Transverse colon (tissue), 4 donors: ENCODE data around the gene WDR48. TPM values are rescaled to one million over a fixed set of nuclear protein-coding genes. Genes with fewer than 3 reads are reported as not detected.

Source experiments
- DNase-seq: peaks from one replicate; pipeline ENCODE4 v3.0.0-alpha.2; 2019
- H3K27ac ChIP-seq, 4 donors: fragments of 200-600 bp; sonication (generic); 2 replicates each; pipeline ENCODE4 v1.5.1; 2016 to 2018; ENCODE audit warnings: inconsistent platforms in 4 of 4
- H3K27me3 ChIP-seq: fragments of 200-600 bp; sonication (generic); 2 replicates; pipeline ENCODE4 v1.5.1; 2017; ENCODE audit warnings: inconsistent platforms
- H3K36me3 ChIP-seq, 4 donors: fragments of 200-600 bp; sonication (generic); 2 replicates each; pipeline ENCODE4 v1.5.1; 2017 to 2019; ENCODE audit warnings: inconsistent platforms in 4 of 4
- H3K4me1 ChIP-seq, 4 donors: fragments of 200-600 bp; sonication (generic); 2 replicates each; pipeline ENCODE4 v1.5.1; 2017 to 2020; ENCODE audit warnings: inconsistent platforms in 4 of 4
- H3K4me3 ChIP-seq, 4 donors: fragments of 200-600 bp; sonication (generic); 1 replicate in 1 of 4; 2 replicates in 3 of 4; pipeline versions ENCODE4 v1.5.1 to v1.6.1; 2017 to 2019; ENCODE audit warnings: inconsistent platforms in 4 of 4
- H3K9me3 ChIP-seq, 2 donors: fragments of 200-600 bp; sonication (generic); 2 replicates each; pipeline ENCODE4 v1.5.1; 2017 to 2019; ENCODE audit warnings: inconsistent platforms in 2 of 2
- CTCF ChIP-seq, 5 experiments: fragments of 200-600 bp in 3 of 5; fragments of 450-650 bp in 2 of 5; sonication (generic) in 3 of 5; IDR thresholded peaks; 1 replicate in 2 of 5; 2 replicates in 3 of 5; pipeline ENCODE4 v1.5.1; 2016 to 2017; ENCODE audit warnings: antibody characterized with exemption in 5 of 5, inconsistent platforms in 3 of 5, mild to moderate bottlenecking in 2 of 5, moderate library complexity in 1 of 5
- EP300 ChIP-seq: sonication (generic); formaldehyde crosslinking; IDR thresholded peaks from one replicate; pipeline ENCODE4 v1.6.1; 2017; ENCODE audit warnings: antibody characterized with exemption, low read depth
- POLR2A ChIP-seq: fragments of 450-650 bp; IDR thresholded peaks from one replicate; pipeline ENCODE4 v1.6.1; 2016; ENCODE audit warnings: antibody characterized with exemption, mild to moderate bottlenecking, moderate library complexity
- POLR2AphosphoS5 ChIP-seq, 3 donors: sonication (generic); formaldehyde crosslinking; IDR thresholded peaks; one replicate each; pipeline ENCODE4 v1.6.1; 2016; ENCODE audit warnings: antibody characterized with exemption in 3 of 3
- WGBS, 2 donors: methylation state at CpG; one replicate each; pipeline ENCODE4 v1.1.5; 2018; ENCODE audit warnings: low coverage in 1 of 2; 5-methylcytosine and 5-hydroxymethylcytosine counted together
- in situ Hi-C, 4 donors: fragments of 200-750 bp; cut with MboI; loops; one replicate each; pipeline versions ENCODE4 v1.15.0 to v1.15.1; 2017; ENCODE audit warnings: low sequenced_read_pairs in 3 of 4, low pct_ligation_motif_present in 1 of 4, low pct_unique_long_range_greater_than_20kb in 1 of 4
- intact Hi-C: fragments of 100-400 bp; cut with DNase I; formaldehyde crosslinking; loops from one replicate; pipeline ENCODE4 v1.15.1; 2023; ENCODE audit warnings: low total_unique reads
- total RNA-seq, 4 donors: library from RNA; depleted of rRNA; stranded (reverse); fragments of >200 nt; gene quantifications; one replicate each; pipeline ENCODE4 v1.1.0, GENCODE V29; 2016

Gene WDR48
- total RNA-seq, 4 donors from 2014 or later, result 31.0 to 47.6 (median 36.2) TPM

GRCh38 chr3:39115870-39116269 is 64.1 kb downstream of the WDR48 start:
- H3K36me3 ChIP-seq, result no peaks in the 10 kb centered on the region
- in situ Hi-C loops, result no loop called here

GRCh38 chr3:39118079-39118478 is 66.3 kb downstream of the WDR48 start:
- WGBS, 2 donors, result 67 to 85% methylated on average over 1 to 3 of the region's 3 CpGs
- Histone ChIP-seq H3K9me3 (no peaks in the 10 kb centered on the region), H3K27me3 (no peaks in the 10 kb centered on the region), H3K4me1 (no peaks in the 10 kb centered on the region), H3K27ac (no peak overlapping the region), H3K4me3 (no peak overlapping the region), H3K36me3 (no peaks in the 10 kb centered on the region)
- TF ChIP-seq EP300 (no peak), CTCF (IDR thresholded peaks at IDR 0.05) (no peak), POLR2AphosphoS5 (IDR thresholded peaks at IDR 0.05) (no peak), POLR2A (no peak)
- DNase-seq, result no peak
- intact Hi-C loops (no loop called here), in situ Hi-C loops (no loop called here)

More at GRCh38 chr3:39115870-39116269, 64.1 kb downstream of the WDR48 start:
- H3K4me1 ChIP-seq, result no peaks in the 10 kb centered on the region
- no peaks in the 10 kb centered on the region for H3K9me3 ChIP-seq
- no peak for TF ChIP-seq POLR2A
- TF ChIP-seq CTCF (IDR thresholded peaks at IDR 0.05), result no peak
- no peak for TF ChIP-seq POLR2AphosphoS5 (IDR thresholded peaks at IDR 0.05)
- TF ChIP-seq EP300, result no peak
- intact Hi-C loops, result no loop called here
- H3K4me3 ChIP-seq, result no peak overlapping the region
- H3K27me3 ChIP-seq, result no peaks in the 10 kb centered on the region
- WGBS, 2 donors, result 82 to 95% methylated on average over 2 to 3 of the region's 3 CpGs
- DNase-seq, result no peak
- no peak overlapping the region for H3K27ac ChIP-seq

- Histone ChIP-seq H3K4me1 (no peaks in the 10 kb centered on the region), H3K9me3 (no peaks in the 10 kb centered on the region), H3K36me3 (no peaks in the 10 kb centered on the region), H3K27ac (no peak overlapping the region), H3K27me3 (no peaks in the 10 kb centered on the region), H3K4me3 (no peak overlapping the region)
- intact Hi-C loops (no loop called here), in situ Hi-C loops (no loop called here)
- DNase-seq, result no peak
- no peak for TF ChIP-seq EP300
- TF ChIP-seq POLR2A, result no peak
- no peak for TF ChIP-seq CTCF (IDR thresholded peaks at IDR 0.05)
- no peak for TF ChIP-seq POLR2AphosphoS5 (IDR thresholded peaks at IDR 0.05)
- 79 to 85% methylated on average over 4 to 5 of the region's 5 CpGs for WGBS, 2 donors
Observed at GRCh38 chr3:39118931-39119660, 67.3 kb downstream of the WDR48 start.

- intact Hi-C loops, result no loop called here
Observed at GRCh38 chr3:39121621-39122020, 69.8 kb downstream of the WDR48 start.

More at GRCh38 chr3:39121621-39122020, 69.8 kb downstream of the WDR48 start:
- no peaks in the 10 kb centered on the region for H3K36me3 ChIP-seq
- H3K4me3 ChIP-seq, result no peak overlapping the region
- TF ChIP-seq POLR2AphosphoS5 (IDR thresholded peaks at IDR 0.05), result no peak
- no peak for TF ChIP-seq POLR2A
- no peak for TF ChIP-seq CTCF (IDR thresholded peaks at IDR 0.05)
- TF ChIP-seq EP300, result no peak
- H3K9me3 ChIP-seq, result no peaks in the 10 kb centered on the region
- peaks cover 2 to 10% (median 8%) of the 10 kb centered on the region in 4 donors for H3K4me1 ChIP-seq
- no peak overlapping the region for H3K27ac ChIP-seq
- no peaks in the 10 kb centered on the region for H3K27me3 ChIP-seq
- WGBS, 2 donors, result 72 to 86% methylated on average over 2 of the region's 2 CpGs
- DNase-seq, result no peak
- in situ Hi-C loops, result loop anchor here in 3 of 4 donors (10.0 kb wide), 1 partner anchor 163 kb away; the partner anchor contains the start of gene CX3CR1 (in 3 of the 3)
